ENCODE results near the gene CA7.

CA7 gene

GRCh38 chr16:66874079-66874775 lies 30.0 kb downstream of the CA7 start:
- DNase-seq (ENCODE audit: extremely low read depth, insufficient read length) = no peak
- TF ChIP-seq CTCF (IDR thresholded peaks at IDR 0.05; ENCODE audit: insufficient read depth, low read length, poor library complexity, severe bottlenecking) = no peak
- H3K36me3 ChIP-seq (ENCODE audit: control insufficient read depth, insufficient read depth, low read length) = no peaks in the 10 kb centered on the region
- H3K27me3 ChIP-seq (replicated peaks; ENCODE audit: control insufficient read depth, insufficient read depth, low read length) = no peaks in the 10 kb centered on the region
- H3K4me3 ChIP-seq (replicated peaks; ENCODE audit: low read depth, low read length) = no peak overlapping the region

GRCh38 chr16:66878067-66878466 lies 33.9 kb downstream of the CA7 start:
- Histone ChIP-seq H3K36me3 (ENCODE audit: control insufficient read depth, insufficient read depth, low read length) (no peaks in the 10 kb centered on the region), H3K27me3 (replicated peaks; ENCODE audit: control insufficient read depth, insufficient read depth, low read length) (no peaks in the 10 kb centered on the region), H3K4me3 (replicated peaks; ENCODE audit: low read depth, low read length) (no peak overlapping the region)
- peak; percentile 53 for DNase-seq (ENCODE audit: extremely low read depth, insufficient read length)
- no peak for TF ChIP-seq CTCF (IDR thresholded peaks at IDR 0.05; ENCODE audit: insufficient read depth, low read length, poor library complexity, severe bottlenecking)

- Histone ChIP-seq H3K36me3 (ENCODE audit: control insufficient read depth, insufficient read depth, low read length) (peaks cover 11% of the 10 kb centered on the region), H3K27me3 (replicated peaks; ENCODE audit: control insufficient read depth, insufficient read depth, low read length) (no peaks in the 10 kb centered on the region), H3K4me3 (replicated peaks; ENCODE audit: low read depth, low read length) (peak within 1 kb of the TSS; percentile 94)
- TF ChIP-seq CTCF (IDR thresholded peaks at IDR 0.05; ENCODE audit: insufficient read depth, low read length, poor library complexity, severe bottlenecking) = no peak
- DNase-seq (ENCODE audit: extremely low read depth, insufficient read length) = peak; percentile 89
Measured at GRCh38 chr16:66880288-66881013, 36.2 kb downstream of the CA7 start, which contains the start of gene PDP2. TSS of gene PDP2 (plus strand) at chr16:66880515. CDS start at chr16:66884285, 3,770 bp downstream.

- Histone ChIP-seq H3K4me3 (replicated peaks; ENCODE audit: low read depth, low read length) (peak overlapping the region; percentile 94), H3K27me3 (replicated peaks; ENCODE audit: control insufficient read depth, insufficient read depth, low read length) (no peaks in the 10 kb centered on the region), H3K36me3 (ENCODE audit: control insufficient read depth, insufficient read depth, low read length) (peaks cover 13% of the 10 kb centered on the region)
- no peak for TF ChIP-seq CTCF (IDR thresholded peaks at IDR 0.05; ENCODE audit: insufficient read depth, low read length, poor library complexity, severe bottlenecking)
- no peak for DNase-seq (ENCODE audit: extremely low read depth, insufficient read length)
Measured at GRCh38 chr16:66881014-66881417, 36.8 kb downstream of the CA7 start.

- H3K27me3 ChIP-seq (replicated peaks; ENCODE audit: control insufficient read depth, insufficient read depth, low read length) = no peaks in the 10 kb centered on the region
- no peak for DNase-seq (ENCODE audit: extremely low read depth, insufficient read length)
- H3K4me3 ChIP-seq (replicated peaks; ENCODE audit: low read depth, low read length) = peak overlapping the region; percentile 94
- H3K36me3 ChIP-seq (ENCODE audit: control insufficient read depth, insufficient read depth, low read length) = peaks cover 13% of the 10 kb centered on the region
- no peak for TF ChIP-seq CTCF (IDR thresholded peaks at IDR 0.05; ENCODE audit: insufficient read depth, low read length, poor library complexity, severe bottlenecking)
Measured at GRCh38 chr16:66881560-66881959, 37.3 kb downstream of the CA7 start.

Measured in GM06990 (cell line).